ENCODE results near the gene GCNT2. TPM values are rescaled to one million over a fixed set of nuclear protein-coding genes. Genes with fewer than 3 reads are reported as not detected.
"Not testable (repeated sequence)": the region's sequence is repeated elsewhere in the genome, so short reads cannot be mapped to it uniquely, and the experiment has no call there.

Gene GCNT2
- total RNA-seq, 1 experiment from 2014 or later = 51.2 TPM

DNA sequence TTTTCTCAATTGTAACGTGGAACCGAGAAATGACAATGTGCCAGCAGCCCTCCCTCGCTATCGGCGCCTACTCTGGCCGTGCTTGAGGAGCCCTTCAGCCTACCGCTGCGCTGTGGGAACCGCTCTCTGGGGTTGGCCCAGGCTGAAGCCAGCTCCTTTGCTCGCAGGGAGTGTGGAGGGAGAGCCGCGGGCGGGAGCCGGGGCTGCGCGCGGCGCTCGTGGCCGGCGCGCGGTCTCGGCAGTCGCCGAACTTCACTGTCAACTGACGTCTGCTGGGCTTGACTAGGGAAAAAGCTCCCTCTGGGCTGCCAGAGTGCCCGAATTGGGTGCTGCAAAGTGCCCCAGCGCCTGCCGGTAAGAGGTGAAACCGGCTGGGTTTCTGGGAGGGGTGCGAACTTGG lies 29.7 kb upstream of the GCNT2 start (continued):
- TF ChIP-seq, protein P1, sequence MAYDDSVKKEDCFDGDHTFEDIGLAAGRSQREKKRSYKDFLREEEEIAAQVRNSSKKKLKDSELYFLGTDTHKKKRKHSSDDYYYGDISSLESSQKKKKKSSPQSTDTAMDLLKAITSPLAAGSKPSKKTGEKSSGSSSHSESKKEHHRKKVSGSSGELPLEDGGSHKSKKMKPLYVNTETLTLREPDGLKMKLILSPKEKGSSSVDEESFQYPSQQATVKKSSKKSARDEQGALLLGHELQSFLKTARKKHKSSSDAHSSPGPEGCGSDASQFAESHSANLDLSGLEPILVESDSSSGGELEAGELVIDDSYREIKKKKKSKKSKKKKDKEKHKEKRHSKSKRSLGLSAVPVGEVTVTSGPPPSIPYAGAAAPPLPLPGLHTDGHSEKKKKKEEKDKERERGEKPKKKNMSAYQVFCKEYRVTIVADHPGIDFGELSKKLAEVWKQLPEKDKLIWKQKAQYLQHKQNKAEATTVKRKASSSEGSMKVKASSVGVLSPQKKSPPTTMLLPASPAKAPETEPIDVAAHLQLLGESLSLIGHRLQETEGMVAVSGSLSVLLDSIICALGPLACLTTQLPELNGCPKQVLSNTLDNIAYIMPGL (CRISPR knock-in tag; IDR thresholded peaks at IDR 0.05) = no peak
- TF ChIP-seq SOX15 (CRISPR knock-in tag; IDR thresholded peaks at IDR 0.05) (no peak), ZNF512 (CRISPR knock-in tag; IDR thresholded peaks at IDR 0.05; ENCODE audit: borderline replicate concordance) (no peak), NFATC4 (CRISPR knock-in tag; IDR thresholded peaks at IDR 0.05) (no peak), ZNF138 (CRISPR knock-in tag; conservative IDR thresholded peaks at IDR 0.05) (no peak), ZNF423 (CRISPR knock-in tag; IDR thresholded peaks at IDR 0.05) (no peak)

DNA sequence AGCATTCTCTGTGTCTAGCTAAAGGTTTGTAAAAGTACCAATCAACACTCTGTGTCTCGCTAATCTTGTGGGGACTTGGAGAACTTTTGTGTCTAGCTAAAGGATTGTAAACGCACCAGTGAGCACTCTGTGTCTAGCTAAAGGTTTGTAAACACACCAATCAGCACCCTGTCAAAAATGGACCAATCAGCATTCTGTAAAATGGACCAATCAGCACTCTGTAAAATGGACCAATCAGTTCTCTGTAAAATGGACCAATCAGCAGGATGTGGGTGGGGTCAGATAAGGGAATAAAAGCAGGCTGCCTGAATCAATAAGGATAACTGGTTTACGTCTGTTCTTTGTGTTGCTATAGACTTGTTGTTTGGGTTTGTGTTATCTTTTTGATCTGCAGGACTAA lies 29.2 kb upstream of the GCNT2 start:
- peak; percentile 75 for TF ChIP-seq NFYB (CRISPR knock-in tag; conservative IDR thresholded peaks at IDR 0.05; ENCODE audit: low read depth)
- DNase-seq (ENCODE audit: low spot score); H3K4me3 Mint-ChIP-seq; ATAC-seq; POLR2A ChIA-PET; H3K27ac Mint-ChIP-seq; H3K36me3 Mint-ChIP-seq; H3K4me1 Mint-ChIP-seq: not testable (repeated sequence)
- peaks cover 14% of the 10 kb centered on the region for H3K9me3 Mint-ChIP-seq
- H3K27me3 Mint-ChIP-seq (ENCODE audit: low read depth) = peaks cover 29% of the 10 kb centered on the region
- CTCF ChIA-PET = interaction anchor here (1.1 kb wide), 1 partner anchor 13 kb away, joined by 4 read pairs; no protein-coding TSS in a partner anchor

- ChIA-PET CTCF (no interaction called here), POLR2A (no interaction called here)
- Mint-ChIP-seq H3K4me1 (no peaks in the 10 kb centered on the region), H3K27ac (no peak overlapping the region), H3K4me3 (no peak overlapping the region), H3K27me3 (ENCODE audit: low read depth) (peaks cover 2% of the 10 kb centered on the region; the same call in 1 of the 2 replicates), H3K36me3 (no peaks in the 10 kb centered on the region), H3K9me3 (peaks cover 8% of the 10 kb centered on the region)
- TF ChIP-seq ELF4 (CRISPR knock-in tag; IDR thresholded peaks at IDR 0.05; ENCODE audit: low read depth) = no peak
- TF ChIP-seq RORB (CRISPR knock-in tag; IDR thresholded peaks at IDR 0.05) = no peak
- TF ChIP-seq, protein P2, sequence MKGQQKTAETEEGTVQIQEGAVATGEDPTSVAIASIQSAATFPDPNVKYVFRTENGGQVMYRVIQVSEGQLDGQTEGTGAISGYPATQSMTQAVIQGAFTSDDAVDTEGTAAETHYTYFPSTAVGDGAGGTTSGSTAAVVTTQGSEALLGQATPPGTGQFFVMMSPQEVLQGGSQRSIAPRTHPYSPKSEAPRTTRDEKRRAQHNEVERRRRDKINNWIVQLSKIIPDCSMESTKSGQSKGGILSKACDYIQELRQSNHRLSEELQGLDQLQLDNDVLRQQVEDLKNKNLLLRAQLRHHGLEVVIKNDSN (CRISPR knock-in tag; IDR thresholded peaks at IDR 0.05) = no peak
- TF ChIP-seq JAZF1 (CRISPR knock-in tag; IDR thresholded peaks at IDR 0.05) = no peak
- TF ChIP-seq, protein P3, sequence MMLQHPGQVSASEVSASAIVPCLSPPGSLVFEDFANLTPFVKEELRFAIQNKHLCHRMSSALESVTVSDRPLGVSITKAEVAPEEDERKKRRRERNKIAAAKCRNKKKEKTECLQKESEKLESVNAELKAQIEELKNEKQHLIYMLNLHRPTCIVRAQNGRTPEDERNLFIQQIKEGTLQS (CRISPR knock-in tag; conservative IDR thresholded peaks at IDR 0.05) = no peak
- TF ChIP-seq ZNF512 (CRISPR knock-in tag; IDR thresholded peaks at IDR 0.05; ENCODE audit: borderline replicate concordance) = no peak
- no peak for TF ChIP-seq IRF2 (CRISPR knock-in tag; IDR thresholded peaks at IDR 0.05; ENCODE audit: borderline replicate concordance, low read depth)
- TF ChIP-seq MAX (CRISPR knock-in tag; IDR thresholded peaks at IDR 0.05) = no peak
- TF ChIP-seq, protein P4, sequence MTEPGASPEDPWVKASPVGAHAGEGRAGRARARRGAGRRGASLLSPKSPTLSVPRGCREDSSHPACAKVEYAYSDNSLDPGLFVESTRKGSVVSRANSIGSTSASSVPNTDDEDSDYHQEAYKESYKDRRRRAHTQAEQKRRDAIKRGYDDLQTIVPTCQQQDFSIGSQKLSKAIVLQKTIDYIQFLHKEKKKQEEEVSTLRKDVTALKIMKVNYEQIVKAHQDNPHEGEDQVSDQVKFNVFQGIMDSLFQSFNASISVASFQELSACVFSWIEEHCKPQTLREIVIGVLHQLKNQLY (CRISPR knock-in tag; IDR thresholded peaks at IDR 0.05) = no peak
- TF ChIP-seq ZNF263 (CRISPR knock-in tag; IDR thresholded peaks at IDR 0.05; ENCODE audit: low read depth) = no peak
- no peak for TF ChIP-seq ZNF138 (CRISPR knock-in tag; conservative IDR thresholded peaks at IDR 0.05)
- TF ChIP-seq ZNF416 (CRISPR knock-in tag; IDR thresholded peaks at IDR 0.05) = no peak
- no peak for TF ChIP-seq PRRX2 (CRISPR knock-in tag; IDR thresholded peaks at IDR 0.05)
- no peak for TF ChIP-seq TP53 (CRISPR knock-in tag; IDR thresholded peaks at IDR 0.05)
- TF ChIP-seq NFATC4 (CRISPR knock-in tag; IDR thresholded peaks at IDR 0.05) = no peak
- TF ChIP-seq, protein P5, sequence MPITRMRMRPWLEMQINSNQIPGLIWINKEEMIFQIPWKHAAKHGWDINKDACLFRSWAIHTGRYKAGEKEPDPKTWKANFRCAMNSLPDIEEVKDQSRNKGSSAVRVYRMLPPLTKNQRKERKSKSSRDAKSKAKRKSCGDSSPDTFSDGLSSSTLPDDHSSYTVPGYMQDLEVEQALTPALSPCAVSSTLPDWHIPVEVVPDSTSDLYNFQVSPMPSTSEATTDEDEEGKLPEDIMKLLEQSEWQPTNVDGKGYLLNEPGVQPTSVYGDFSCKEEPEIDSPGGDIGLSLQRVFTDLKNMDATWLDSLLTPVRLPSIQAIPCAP (CRISPR knock-in tag; IDR thresholded peaks at IDR 0.05) = no peak
- ATAC-seq (no peak), DNase-seq (ENCODE audit: low spot score) (no peak)
These were observed 26.1 kb upstream of the GCNT2 start for GRCh38 chr6:10495029-10495428.
